ENCODE data around the gene TMPRSS11B.
"Not testable (repeated sequence)": the region's sequence is repeated elsewhere in the genome, so short reads cannot be mapped to it uniquely, and the experiment has no call there.

Gene TMPRSS11B

GRCh38 chr4:68218044-68218443, 27.4 kb downstream of the TMPRSS11B start:
- no peak for DNase-seq (ENCODE audit: low spot score)

- no peak for DNase-seq (ENCODE audit: low spot score)
Measured at GRCh38 chr4:68216501-68216900, 29.0 kb downstream of the TMPRSS11B start.

- DNase-seq (ENCODE audit: low spot score): no peak
Measured at GRCh38 chr4:68209003-68209402, 36.5 kb downstream of the TMPRSS11B start.

- not testable (repeated sequence) for DNase-seq (ENCODE audit: low spot score)
Measured at GRCh38 chr4:68194305-68194704, 51.2 kb downstream of the TMPRSS11B start.

- no peak for DNase-seq (ENCODE audit: low spot score)
Measured at GRCh38 chr4:68193194-68193593, 52.3 kb downstream of the TMPRSS11B start.

GRCh38 chr4:68187145-68187544, 58.3 kb downstream of the TMPRSS11B start:
- DNase-seq (ENCODE audit: low spot score): no peak

- no peak for DNase-seq (ENCODE audit: low spot score)
Measured at GRCh38 chr4:68184923-68185322, 60.6 kb downstream of the TMPRSS11B start.

- DNase-seq (ENCODE audit: low spot score): no peak
Measured at GRCh38 chr4:68183417-68183816, 62.1 kb downstream of the TMPRSS11B start.

GRCh38 chr4:68182382-68182820, 63.1 kb downstream of the TMPRSS11B start:
- no peak for DNase-seq (ENCODE audit: low spot score)

- no peak for DNase-seq (ENCODE audit: low spot score)
Measured at GRCh38 chr4:68180849-68181526, 64.5 kb downstream of the TMPRSS11B start.

- no peak for DNase-seq (ENCODE audit: low spot score)
Measured at GRCh38 chr4:68176904-68177303, 68.6 kb downstream of the TMPRSS11B start.

Data from left forelimb (tissue), 1 donor.